ENCODE measurements around the gene CLDN1.

Gene CLDN1

DNA sequence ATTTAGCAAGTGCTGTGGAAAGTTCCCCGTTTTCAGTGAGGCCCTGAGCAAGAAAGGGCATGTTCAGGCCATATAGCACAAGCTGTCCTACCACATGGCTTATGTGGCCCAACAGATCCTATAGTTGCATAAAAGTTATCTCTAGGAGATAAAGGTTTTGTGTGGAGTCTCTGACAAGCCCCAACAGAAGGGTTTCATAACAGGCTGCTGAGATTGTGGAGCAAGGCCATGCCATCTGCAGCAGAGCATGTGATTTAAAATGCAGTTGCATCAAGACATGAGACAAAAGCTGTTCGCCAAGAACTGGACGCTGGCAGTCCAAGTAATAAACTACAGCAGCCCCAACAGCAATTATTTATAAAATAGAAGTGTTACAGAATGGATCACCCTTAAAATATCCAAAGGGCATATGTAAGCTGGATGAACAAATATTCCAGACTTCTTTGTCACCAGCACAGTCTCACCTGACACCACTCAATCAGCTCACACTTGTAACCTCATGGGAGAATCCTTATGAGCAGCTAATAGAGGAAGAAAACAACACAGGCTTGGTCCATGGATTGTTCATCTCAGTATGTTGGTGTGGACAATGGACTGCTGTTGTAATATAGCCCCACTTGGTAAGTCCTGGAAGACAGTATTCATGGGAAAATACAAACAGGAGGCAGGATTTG lies 14.4 kb upstream of the CLDN1 start:
- DNase-seq (ENCODE audit: low read depth, low spot score), result no peak
- peak overlapping the region; percentile 55 for H3K27ac ChIP-seq

- DNase-seq (ENCODE audit: low read depth, low spot score), result no peak
- H3K27ac ChIP-seq, result no peak overlapping the region
Measured at GRCh38 chr3:190333961-190334360, 11.7 kb upstream of the CLDN1 start.

GRCh38 chr3:190330936-190331734 lies 8.9 kb upstream of the CLDN1 start:
- no peak for DNase-seq (ENCODE audit: low read depth, low spot score)
- H3K27ac ChIP-seq, result no peak overlapping the region

DNA sequence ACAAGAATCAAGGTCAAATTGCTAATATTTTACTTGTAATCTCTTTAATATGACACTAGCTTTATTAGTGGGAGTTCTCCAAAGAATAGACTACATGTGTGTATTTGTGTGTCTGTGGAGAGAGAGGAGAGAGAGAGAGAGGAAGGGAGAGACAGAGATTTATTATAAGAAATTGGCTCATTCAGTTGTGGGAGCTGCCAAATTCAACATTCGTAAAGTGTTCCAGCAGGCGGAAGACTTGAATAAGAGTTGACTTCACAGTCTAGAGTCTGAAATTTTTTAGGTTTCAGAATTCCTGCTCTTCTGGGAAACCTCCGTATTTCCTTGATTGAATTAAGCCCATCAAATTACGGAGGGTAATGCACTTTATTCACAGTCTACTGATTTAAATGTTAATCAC lies 4.7 kb upstream of the CLDN1 start:
- DNase-seq (ENCODE audit: low read depth, low spot score), result no peak
- peak overlapping the region; percentile 75 for H3K27ac ChIP-seq

DNA sequence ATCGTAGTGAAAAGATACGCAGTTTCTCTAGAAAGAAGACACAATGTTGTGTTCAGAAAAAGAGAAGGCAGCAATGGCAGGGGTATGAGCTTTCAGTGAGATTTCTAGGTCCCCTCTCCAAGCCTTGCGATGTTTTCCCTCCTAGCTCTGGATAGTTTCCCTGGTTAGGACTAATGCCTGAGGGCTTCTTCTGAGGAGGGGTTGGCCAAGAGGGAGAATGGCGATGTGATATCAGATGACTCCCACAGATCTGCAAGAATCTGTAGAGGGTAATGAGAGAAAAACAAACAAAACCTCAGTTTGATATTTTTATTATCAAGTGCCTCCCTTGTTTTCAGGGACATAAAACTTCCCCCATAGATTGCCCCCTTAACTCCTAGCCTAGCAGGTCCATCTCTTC lies 4.1 kb upstream of the CLDN1 start:
- peak overlapping the region; percentile 75 for H3K27ac ChIP-seq
- DNase-seq (ENCODE audit: low read depth, low spot score), result no peak

DNA sequence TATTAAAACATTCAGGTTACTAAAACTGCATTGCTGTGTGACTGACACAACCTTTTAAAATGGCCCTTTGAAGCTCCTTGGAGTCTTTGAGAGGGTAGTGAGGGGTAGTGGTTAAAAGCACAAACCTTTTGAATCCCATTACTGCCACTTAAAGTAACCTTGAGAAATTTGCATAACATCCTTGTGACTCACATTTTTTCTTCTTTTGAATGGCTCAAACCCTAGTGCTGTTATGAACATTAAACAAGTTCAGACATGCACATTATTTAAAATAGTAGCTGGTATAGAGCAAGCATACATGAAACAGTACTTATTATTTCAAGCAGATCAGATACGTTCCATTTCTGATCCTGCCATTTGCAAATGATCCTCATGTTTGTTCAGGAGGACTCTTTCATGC lies 3.7 kb upstream of the CLDN1 start:
- peak overlapping the region; percentile 75 for H3K27ac ChIP-seq
- DNase-seq (ENCODE audit: low read depth, low spot score), result no peak

DNA sequence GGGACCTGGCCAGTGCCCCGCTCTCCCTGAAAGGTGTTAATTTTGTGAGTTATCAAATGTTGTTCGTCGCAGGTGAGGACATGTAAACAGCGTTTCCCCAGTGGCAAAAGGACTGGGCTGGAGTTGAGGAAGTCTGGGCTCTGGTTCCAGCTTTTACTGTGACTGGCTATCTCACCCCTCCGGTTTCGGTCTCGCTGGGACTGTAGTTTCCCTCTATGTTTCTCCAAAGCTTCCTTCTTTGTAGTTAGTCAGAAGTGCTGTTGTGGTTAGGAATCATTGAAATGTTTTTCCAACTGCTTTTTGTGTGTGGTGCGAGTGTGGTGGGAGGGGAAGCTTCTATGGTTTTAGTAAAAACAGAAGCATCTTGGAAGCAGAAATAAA lies 990 bp upstream of the CLDN1 start:
- peak overlapping the region; percentile 84 for H3K27ac ChIP-seq

DNA sequence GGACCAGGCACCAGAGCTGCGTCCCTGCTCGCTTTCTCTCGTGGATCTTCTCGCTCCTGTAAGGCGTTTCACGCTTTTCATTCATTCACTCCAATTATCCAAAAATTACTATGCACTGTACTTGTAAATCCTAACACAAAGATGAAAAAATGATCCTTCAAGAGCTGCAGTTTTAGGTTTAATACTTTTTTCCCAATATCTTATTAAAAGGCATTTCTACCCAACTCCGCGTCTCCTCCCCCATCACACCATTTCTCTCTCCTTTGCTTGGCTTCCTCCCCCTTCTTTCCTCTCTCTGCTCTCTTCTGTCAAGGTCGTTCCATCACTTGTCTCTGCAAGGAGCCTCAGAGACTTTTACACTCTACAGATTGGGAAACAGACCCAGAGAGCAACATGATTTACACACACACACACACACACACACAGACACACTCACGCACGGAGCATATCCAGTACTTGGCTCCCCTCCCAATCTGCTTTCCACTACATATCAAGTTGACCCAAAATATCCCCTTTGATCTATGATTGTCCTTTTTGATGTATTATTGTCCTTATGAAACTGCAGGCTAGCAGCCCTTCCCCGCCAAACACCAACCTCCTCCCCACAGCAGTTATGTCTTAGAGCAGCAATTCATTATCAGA lies 479 bp upstream of the CLDN1 start:
- DNase-seq (ENCODE audit: low read depth, low spot score), result no peak
- peak overlapping the region; percentile 84 for H3K27ac ChIP-seq

More for the DNA sequence above, 990 bp upstream of the CLDN1 start:
- no peak for DNase-seq (ENCODE audit: low read depth, low spot score)

- H3K27ac ChIP-seq, result peak overlapping the region; percentile 84
- DNase-seq (ENCODE audit: low read depth, low spot score), result no peak
Measured at GRCh38 chr3:190320594-190321362, 1.5 kb downstream of the CLDN1 start.

DNA sequence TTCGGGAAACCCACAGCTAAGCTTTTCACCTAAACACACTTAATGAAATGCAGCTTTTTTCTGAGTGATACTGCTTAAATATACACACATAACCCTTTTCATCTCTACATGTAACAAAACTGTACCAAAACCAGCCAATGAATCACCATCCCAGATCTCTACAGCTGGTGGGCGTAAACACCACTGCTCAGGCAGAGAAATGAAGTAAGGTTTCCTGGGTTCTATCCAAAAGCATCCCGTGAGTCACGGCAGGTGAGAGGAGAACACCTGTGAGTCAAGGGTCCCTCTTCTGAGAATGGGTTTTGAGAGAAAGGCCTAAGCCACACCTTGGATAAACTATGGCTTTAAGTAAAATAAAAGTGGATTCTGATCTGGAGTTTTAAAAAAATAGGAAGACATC lies 2.6 kb downstream of the CLDN1 start:
- peak overlapping the region; percentile 84 for H3K27ac ChIP-seq
- DNase-seq (ENCODE audit: low read depth, low spot score), result peak; percentile 87

- no peak for DNase-seq (ENCODE audit: low read depth, low spot score)
- peak overlapping the region; percentile 84 for H3K27ac ChIP-seq
Measured at GRCh38 chr3:190318666-190319065, 3.6 kb downstream of the CLDN1 start.

- no peak for DNase-seq (ENCODE audit: low read depth, low spot score)
- no peak overlapping the region for H3K27ac ChIP-seq
Measured at GRCh38 chr3:190314741-190315140, 7.5 kb downstream of the CLDN1 start.

DNA sequence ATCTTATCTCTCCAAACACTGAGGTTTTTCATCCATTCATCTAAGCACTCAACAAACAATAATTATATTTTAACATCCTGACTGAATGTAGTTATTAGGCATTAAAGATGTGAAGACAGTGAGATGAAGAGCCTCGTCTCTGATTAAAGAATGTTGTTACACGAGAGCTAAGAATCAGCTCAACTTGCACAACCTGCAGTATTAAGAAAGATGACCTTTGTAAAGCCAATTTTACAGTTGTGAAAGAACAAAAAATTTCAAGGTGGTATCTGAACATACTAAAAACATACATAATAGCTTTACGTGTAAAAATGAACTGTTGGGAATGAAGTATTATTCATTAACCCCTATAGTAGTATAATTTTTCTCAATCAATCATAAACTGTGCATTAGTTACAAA lies 12.8 kb downstream of the CLDN1 start:
- H3K27ac ChIP-seq, result peak overlapping the region; percentile 95
- DNase-seq (ENCODE audit: low read depth, low spot score), result no peak

DNA sequence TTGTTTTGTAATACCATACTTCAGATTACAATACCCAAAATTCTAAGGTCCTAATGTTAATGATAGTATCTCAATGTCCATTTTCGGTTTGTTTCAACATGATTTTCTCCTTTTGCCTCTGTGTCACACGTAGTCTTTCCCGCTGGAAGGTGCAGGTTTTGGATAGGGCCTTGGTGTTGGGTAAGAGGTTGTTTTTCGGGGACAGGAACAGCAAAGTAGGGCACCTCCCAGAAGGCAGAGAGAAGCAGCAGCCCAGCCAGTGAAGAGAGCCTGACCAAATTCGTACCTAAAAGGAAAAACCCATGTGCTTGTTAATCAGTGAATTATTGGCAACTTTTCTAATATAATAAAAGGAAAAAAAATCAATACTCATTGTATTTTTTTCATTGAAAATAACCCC lies 14.1 kb downstream of the CLDN1 start:
- H3K27ac ChIP-seq, result peak overlapping the region; percentile 95
- DNase-seq (ENCODE audit: low read depth, low spot score), result no peak

GRCh38 chr3:190307164-190307545 lies 15.1 kb downstream of the CLDN1 start:
- peak overlapping the region; percentile 95 for H3K27ac ChIP-seq
- DNase-seq (ENCODE audit: low read depth, low spot score), result no peak

GRCh38 chr3:190306513-190307163 lies 15.6 kb downstream of the CLDN1 start:
- H3K27ac ChIP-seq, result peak overlapping the region; percentile 95
- peak; percentile 87 for DNase-seq (ENCODE audit: low read depth, low spot score)

- peak overlapping the region; percentile 95 for H3K27ac ChIP-seq
- no peak for DNase-seq (ENCODE audit: low read depth, low spot score)
Measured at GRCh38 chr3:190306026-190306425, 16.2 kb downstream of the CLDN1 start.

- no peak for DNase-seq (ENCODE audit: low read depth, low spot score)
- peak overlapping the region; percentile 95 for H3K27ac ChIP-seq
Measured at GRCh38 chr3:190305406-190305805, 16.8 kb downstream of the CLDN1 start.

GRCh38 chr3:190303884-190304283 lies 18.4 kb downstream of the CLDN1 start:
- H3K27ac ChIP-seq, result peak overlapping the region; percentile 95
- DNase-seq (ENCODE audit: low read depth, low spot score), result no peak

Data from epithelial cell of prostate (primary cell).